K562 (cell line): ENCODE results near the gene FREM1.

Experiments used
- EHMT2 ChIP-seq: fragments of 450-650 bp; IDR thresholded peaks from 2 replicates; pipeline ENCODE4 v1.6.1; 2018; ENCODE audit warnings: antibody characterized with exemption
- JUND ChIP-seq, 2 experiments: IDR thresholded peaks; 2 replicates in 1 of 2; 3 replicates in 1 of 2; pipeline ENCODE4 v1.6.1; 2011; ENCODE audit warnings: borderline replicate concordance in 2 of 2, low read depth in 2 of 2, low read length in 2 of 2, improper control_type of control experiment in 1 of 2, missing biosample characterization in 1 of 2, missing genetic modification characterization in 1 of 2, missing genetic modification reagents in 1 of 2
- TEAD2 ChIP-seq: fragments of 450-650 bp; IDR thresholded peaks from 2 replicates; pipeline ENCODE4 v1.6.1; 2016; ENCODE audit warnings: missing genetic modification characterization, control low read depth, missing compliant biosample characterization
- TFE3 ChIP-seq: fragments of 450-650 bp; formaldehyde crosslinking; IDR thresholded peaks from 2 replicates; pipeline ENCODE4 v1.4.0; 2020; ENCODE audit warnings: mild to moderate bottlenecking, mixed read lengths

- TF ChIP-seq EHMT2 (no peak), TEAD2 (tag) (no peak), JUND (IDR thresholded peaks at IDR 0.05; ENCODE audit: borderline replicate concordance, low read depth, low read length) (no peak), JUND (tag; IDR thresholded peaks at IDR 0.05; ENCODE audit: borderline replicate concordance, low read depth, low read length) (no peak), TFE3 (CRISPR knock-in tag) (no peak)
These were observed 78.6 kb downstream of the FREM1 start for GRCh38 chr9:14831661-14832060.
